Measurements from ENCODE around the gene SCN2B.

DNA sequence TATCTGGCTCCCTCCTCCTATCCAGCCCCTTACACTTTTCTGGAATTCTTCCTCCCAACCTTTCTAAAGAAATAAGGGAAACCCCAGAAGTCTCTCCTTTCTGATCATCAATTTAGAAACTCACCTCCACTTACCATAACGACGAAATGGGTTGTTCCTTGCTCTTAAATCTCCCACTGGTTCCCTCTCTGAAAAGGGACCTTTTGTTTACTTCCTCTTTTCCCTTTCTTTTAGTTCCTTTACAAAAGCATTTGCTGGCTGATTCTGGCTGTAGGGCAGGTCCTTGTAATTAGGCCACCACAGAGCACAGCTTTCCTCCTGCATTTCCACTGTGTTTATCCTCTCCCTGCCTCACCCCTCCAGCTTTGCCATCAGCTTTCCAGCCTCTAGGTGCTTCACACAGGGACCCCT, 36.3 kb upstream of the SCN2B start:
- TF ChIP-seq POLR2A (IDR thresholded peaks at IDR 0.05; ENCODE audit: low read length) (no peak), GATA1 (IDR thresholded peaks at IDR 0.05; ENCODE audit: low read depth, low read length) (no peak)
